H9 (cell line): ENCODE data around the gene RNF26. TPM values are rescaled to one million over a fixed set of nuclear protein-coding genes. Genes with fewer than 3 reads are reported as not detected.
A peak's percentile ranks its signal among the peaks of the same experiment; 100 is the strongest.

Experiments used
- DNase-seq: peaks from one replicate; pipeline ENCODE4 v3.0.0-alpha.2; 2017
- H2AFZ ChIP-seq: one replicate; pipeline ENCODE4 v1.6.1; 2013; ENCODE audit warnings: mild to moderate bottlenecking, low read length, control low read depth, moderate library complexity
- H2AK5ac ChIP-seq: 2 replicates; pipeline ENCODE4 v1.6.1; 2013; ENCODE audit warnings: low read length, control low read depth, mixed read lengths; ENCODE audit not compliant: insufficient read length
- H2BK120ac ChIP-seq: one replicate; pipeline ENCODE4 v1.6.1; 2013; ENCODE audit warnings: low read depth, mild to moderate bottlenecking, low read length, control low read depth, inconsistent platforms; ENCODE audit not compliant: poor library complexity, severe bottlenecking
- H2BK12ac ChIP-seq: 2 replicates; pipeline ENCODE4 v1.6.1; 2013; ENCODE audit warnings: low read length, control low read depth, mixed read lengths, low read depth; ENCODE audit not compliant: insufficient read length
- H2BK15ac ChIP-seq: 2 replicates; pipeline ENCODE4 v1.6.1; 2013; ENCODE audit warnings: low read depth, low read length, control low read depth
- H2BK20ac ChIP-seq: one replicate; pipeline ENCODE4 v1.6.1; 2013; ENCODE audit warnings: low read depth, mild to moderate bottlenecking, low read length, control low read depth, inconsistent platforms; ENCODE audit not compliant: poor library complexity, severe bottlenecking
- H2BK5ac ChIP-seq: 2 replicates; pipeline ENCODE4 v1.6.1; 2013; ENCODE audit warnings: low read length, control low read depth, mixed read lengths; ENCODE audit not compliant: insufficient read length
- H3K14ac ChIP-seq: 2 replicates; pipeline ENCODE4 v1.6.1; 2013; ENCODE audit warnings: low read length, control low read depth; ENCODE audit not compliant: insufficient read depth
- H3K18ac ChIP-seq: 2 replicates; pipeline ENCODE4 v1.6.1; 2013; ENCODE audit warnings: low read depth, mild to moderate bottlenecking, mixed read lengths, low read length, control low read depth; ENCODE audit not compliant: insufficient read length
- H3K23ac ChIP-seq: 2 replicates; pipeline ENCODE4 v1.6.1; 2013; ENCODE audit warnings: low read length, control low read depth, mixed read lengths, low read depth; ENCODE audit not compliant: insufficient read length
- H3K23me2 ChIP-seq: 2 replicates; pipeline ENCODE4 v1.6.1; 2013; ENCODE audit warnings: low read depth, mild to moderate bottlenecking, mixed read lengths, low read length, control low read depth; ENCODE audit not compliant: insufficient read length, poor library complexity, severe bottlenecking
- H3K27ac ChIP-seq: 2 replicates; pipeline ENCODE4 v1.5.1; 2013; ENCODE audit warnings: low read length, control low read depth, mixed read lengths, low read depth; ENCODE audit not compliant: insufficient read length
- H3K27me3 ChIP-seq: 2 replicates; pipeline ENCODE4 v1.6.1; 2013; ENCODE audit warnings: low read length, control low read depth, inconsistent platforms; ENCODE audit not compliant: insufficient read depth
- H3K4ac ChIP-seq: 2 replicates; pipeline ENCODE4 v1.6.1; 2013; ENCODE audit warnings: low read depth, mild to moderate bottlenecking, control low read depth, inconsistent platforms, low read length, moderate library complexity
- H3K4me1 ChIP-seq: 2 replicates; pipeline ENCODE4 v1.6.1; 2013; ENCODE audit warnings: low read length, control low read depth, inconsistent platforms; ENCODE audit not compliant: insufficient read depth
- H3K4me2 ChIP-seq: 2 replicates; pipeline ENCODE4 v1.6.1; 2013; ENCODE audit warnings: low read length, control low read depth, mixed read lengths; ENCODE audit not compliant: insufficient read length, insufficient read depth
- H3K56ac ChIP-seq: 2 replicates; pipeline ENCODE4 v1.6.1; 2013; ENCODE audit warnings: low read depth, mild to moderate bottlenecking, mixed read lengths, low read length, control low read depth; ENCODE audit not compliant: insufficient read length
- H3K79me1 ChIP-seq: 2 replicates; pipeline ENCODE4 v1.6.1; 2013; ENCODE audit warnings: low read depth, mild to moderate bottlenecking, moderate library complexity, low read length, control low read depth, inconsistent platforms; ENCODE audit not compliant: insufficient read depth, poor library complexity, severe bottlenecking
- H3K79me2 ChIP-seq: 2 replicates; pipeline ENCODE4 v1.6.1; 2013; ENCODE audit warnings: low read length, control low read depth, inconsistent platforms; ENCODE audit not compliant: insufficient read depth
- H3K9ac ChIP-seq: 2 replicates; pipeline ENCODE4 v1.6.1; 2013; ENCODE audit warnings: low read length, control low read depth, mixed read lengths; ENCODE audit not compliant: insufficient read length; ENCODE audit errors: extremely low read depth
- H3K9me3 ChIP-seq: one replicate; pipeline ENCODE4 v1.6.1; 2013; ENCODE audit warnings: low read depth, low read length, inconsistent platforms; ENCODE audit not compliant: control insufficient read depth
- H3T11ph ChIP-seq: one replicate; pipeline ENCODE4 v1.6.1; 2013; ENCODE audit warnings: mild to moderate bottlenecking, low read length, control low read depth, inconsistent platforms
- H4K20me1 ChIP-seq: one replicate; pipeline ENCODE4 v1.6.1; 2013; ENCODE audit not compliant: control insufficient read depth, insufficient read length, insufficient read depth
- H4K5ac ChIP-seq: 2 replicates; pipeline ENCODE4 v1.6.1; 2013; ENCODE audit warnings: low read depth, mild to moderate bottlenecking, mixed read lengths, low read length, control low read depth; ENCODE audit not compliant: insufficient read length
- H4K8ac ChIP-seq: replicated peaks from 2 replicates; pipeline ENCODE4 v1.6.1; 2013; ENCODE audit warnings: low read length, control low read depth, mixed read lengths, low read depth; ENCODE audit not compliant: insufficient read length
- H4K91ac ChIP-seq: 2 replicates; pipeline ENCODE4 v1.6.1; 2013; ENCODE audit warnings: low read depth, mild to moderate bottlenecking, moderate library complexity, mixed read lengths, low read length, control low read depth; ENCODE audit not compliant: insufficient read length
- H3K27ac Mint-ChIP-seq, 3 experiments: 2 replicates in 2 of 3; 3 replicates in 1 of 3; pipeline ENCODE4 v1.8.0; 2020 to 2021; ENCODE audit warnings: mixed read lengths in 3 of 3, mild to moderate bottlenecking in 1 of 3, moderate library complexity in 1 of 3
- H3K27me3 Mint-ChIP-seq: 2 replicates; pipeline ENCODE4 v1.8.0; 2021; ENCODE audit warnings: low read depth, mild to moderate bottlenecking, moderate library complexity, mixed read lengths
- H3K36me3 Mint-ChIP-seq, 3 experiments: 2 replicates in 2 of 3; 3 replicates in 1 of 3; pipeline ENCODE4 v1.8.0; 2020 to 2021; ENCODE audit warnings: low read depth in 3 of 3, mixed read lengths in 3 of 3; ENCODE audit not compliant: insufficient read depth in 1 of 3
- H3K4me1 Mint-ChIP-seq, 2 experiments: 2 replicates each; pipeline ENCODE4 v1.8.0; 2020; ENCODE audit warnings: mixed read lengths in 2 of 2
- H3K4me3 Mint-ChIP-seq, 2 experiments: 2 replicates in 1 of 2; 3 replicates in 1 of 2; pipeline ENCODE4 v1.8.0; 2020 to 2021; ENCODE audit warnings: mild to moderate bottlenecking in 2 of 2, mixed read lengths in 2 of 2, moderate library complexity in 1 of 2
- H3K9me3 Mint-ChIP-seq, 2 experiments: 2 replicates in 1 of 2; 3 replicates in 1 of 2; pipeline ENCODE4 v1.8.0; 2020; ENCODE audit warnings: mild to moderate bottlenecking in 2 of 2, mixed read lengths in 2 of 2, moderate library complexity in 1 of 2
- CTCF ChIP-seq: fragments of 200-600 bp; sonication (generic); conservative IDR thresholded peaks from 3 replicates; pipeline ENCODE4 v1.8.0; 2021; ENCODE audit warnings: antibody characterized with exemption, mild to moderate bottlenecking
- WGBS: extraction: QIAGEN DNeasy Blood & Tissue Kit; methylation state at CpG from one replicate; pipeline ENCODE4 v1.1.7; 2013; ENCODE audit warnings: missing lambda C conversion rate, low lambda C conversion rate, mixed read lengths; ENCODE audit not compliant: insufficient read length; ENCODE audit errors: extremely low coverage; 5-methylcytosine and 5-hydroxymethylcytosine counted together
- total RNA-seq: library from RNA; stranded (reverse); gene quantifications from 2 replicates; pipeline ENCODE4 v1.2.1, GENCODE V29; 2021

The RNF26 gene
- total RNA-seq, 1 experiment from 2014 or later = 57.6 TPM

GRCh38 chr11:119371778-119372182 is 37.5 kb downstream of the RNF26 start:
- Mint-ChIP-seq H3K36me3 (peaks cover 0 to 3% (median 0%) of the 10 kb centered on the region in 3 experiments; a peak in 1 of 7 replicates), H3K4me3 (no peak overlapping the region; a peak in 1 of 5 replicates), H3K4me1 (peaks cover 68 to 76% of the 10 kb centered on the region in 2 experiments), H3K27ac (no peak overlapping the region), H3K9me3 (no peaks in the 10 kb centered on the region), H3K27me3 (peaks cover 25% of the 10 kb centered on the region)
- Histone ChIP-seq H4K8ac (no peak overlapping the region), H3T11ph (no peak overlapping the region), H3K9me3 (no peaks in the 10 kb centered on the region), H3K56ac (no peak overlapping the region), H3K4ac (no peak overlapping the region), H2AFZ (no peak overlapping the region), H2AK5ac (no peak overlapping the region), H3K18ac (no peak overlapping the region), H3K4me2 (no peak overlapping the region), H3K4me1 (peaks cover 2% of the 10 kb centered on the region; the same call in 1 of the 2 replicates), H3K23me2 (no peaks in the 10 kb centered on the region), H3K27ac (no peak overlapping the region), H2BK12ac (no peak overlapping the region), H3K14ac (no peak overlapping the region), H2BK120ac (no peak overlapping the region), H4K5ac (no peak overlapping the region), H3K9ac (no peak overlapping the region), H4K20me1 (no peaks in the 10 kb centered on the region), H3K79me2 (no peaks in the 10 kb centered on the region), H2BK5ac (no peak overlapping the region), H2BK20ac (no peak overlapping the region), H3K79me1 (no peaks in the 10 kb centered on the region), H2BK15ac (no peak overlapping the region), H3K27me3 (no peaks in the 10 kb centered on the region), H3K23ac (no peak overlapping the region), H4K91ac (no peak overlapping the region)
- no CpG with 5 or more reads among the region's 8 CpGs for WGBS
- peak; percentile 19; the same call in 1 of the 3 replicates for TF ChIP-seq CTCF
- peak; percentile 23 for DNase-seq
